ENCODE results near the gene LRRFIP1. TPM values are rescaled to one million over a fixed set of nuclear protein-coding genes. Genes with fewer than 3 reads are reported as not detected.
A peak's percentile ranks its signal among the peaks of the same experiment; 100 is the strongest.
"Not testable (repeated sequence)": the region's sequence is repeated elsewhere in the genome, so short reads cannot be mapped to it uniquely, and the experiment has no call there.

LRRFIP1 gene
- total RNA-seq, 1 experiment from 2014 or later = 35.1 TPM

- DNase-seq (ENCODE audit: low read depth) = no peak
Observed at GRCh38 chr2:237782181-237782580, 154.8 kb downstream of the LRRFIP1 start.

DNA sequence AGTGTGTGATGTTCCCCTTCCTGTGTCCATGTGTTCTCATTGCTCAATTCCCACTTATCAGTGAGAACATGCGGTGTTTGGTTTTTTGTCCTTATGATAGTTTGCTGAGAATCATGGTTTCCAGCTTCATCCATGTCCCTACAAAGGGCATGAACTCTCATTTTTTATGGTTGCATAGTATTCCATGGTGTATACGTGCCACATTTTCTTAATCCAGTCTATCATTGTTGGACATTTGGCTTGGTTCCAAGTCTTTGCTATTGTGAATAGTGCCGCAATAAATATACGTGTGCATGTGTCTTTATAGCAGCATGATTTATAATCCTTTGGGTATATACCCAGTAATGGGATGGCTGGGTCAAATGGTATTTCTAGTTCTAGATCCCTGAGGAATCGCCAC is 156.3 kb downstream of the LRRFIP1 start:
- not testable (repeated sequence) for DNase-seq (ENCODE audit: low read depth)

DNA sequence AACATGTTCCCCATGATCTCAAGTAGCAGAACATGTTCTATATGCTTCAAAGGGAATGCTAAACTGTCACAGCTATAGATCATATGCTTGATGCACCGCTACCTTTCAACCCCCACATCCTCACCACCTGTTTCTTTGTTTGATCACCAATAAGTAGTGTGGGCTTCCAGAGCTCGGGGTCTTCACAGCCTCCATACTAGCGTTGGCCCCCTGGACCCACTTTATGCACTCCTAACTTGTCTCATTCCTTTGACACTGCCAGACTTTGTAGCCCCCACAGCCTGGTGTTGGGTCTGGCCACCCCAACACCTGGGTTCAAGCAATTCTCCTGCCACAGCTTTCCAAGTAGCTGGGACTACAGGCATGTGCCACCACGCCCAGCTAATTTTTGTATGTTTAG is 159.5 kb downstream of the LRRFIP1 start:
- no peak for DNase-seq (ENCODE audit: low read depth)

GRCh38 chr2:237790353-237790752 is 163.0 kb downstream of the LRRFIP1 start:
- peak; percentile 17 for DNase-seq (ENCODE audit: low read depth)

- no peak for DNase-seq (ENCODE audit: low read depth)
Observed at GRCh38 chr2:237791977-237792727, 164.8 kb downstream of the LRRFIP1 start.

DNA sequence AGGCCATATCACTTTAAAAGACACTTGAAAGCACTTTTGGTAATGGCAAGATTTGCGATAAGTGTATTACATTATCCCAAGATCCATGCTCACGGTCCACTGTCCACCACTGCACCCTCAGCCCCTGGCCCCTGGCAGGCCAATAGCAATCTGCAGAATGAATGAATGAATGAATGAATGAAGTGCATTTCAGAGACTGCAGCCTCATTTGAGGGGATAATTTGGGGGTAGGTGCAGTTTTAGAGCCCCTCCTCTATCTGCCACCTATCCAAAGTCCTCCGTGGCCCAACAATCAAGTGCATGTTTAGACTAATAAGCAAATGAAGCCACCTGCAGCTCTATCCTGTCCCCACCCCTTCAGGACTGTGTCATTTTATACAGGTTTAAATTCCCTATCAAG is 169.9 kb downstream of the LRRFIP1 start:
- DNase-seq (ENCODE audit: low read depth) = no peak

- no peak for DNase-seq (ENCODE audit: low read depth)
Observed at GRCh38 chr2:237798236-237799059, 171.1 kb downstream of the LRRFIP1 start, which contains the start of gene RBM44. TSS of gene RBM44 (plus strand) at chr2:237798779. CDS start at chr2:237813610, 14,831 bp downstream.

GRCh38 chr2:237799060-237799428 is 171.7 kb downstream of the LRRFIP1 start:
- DNase-seq (ENCODE audit: low read depth) = no peak

DNA sequence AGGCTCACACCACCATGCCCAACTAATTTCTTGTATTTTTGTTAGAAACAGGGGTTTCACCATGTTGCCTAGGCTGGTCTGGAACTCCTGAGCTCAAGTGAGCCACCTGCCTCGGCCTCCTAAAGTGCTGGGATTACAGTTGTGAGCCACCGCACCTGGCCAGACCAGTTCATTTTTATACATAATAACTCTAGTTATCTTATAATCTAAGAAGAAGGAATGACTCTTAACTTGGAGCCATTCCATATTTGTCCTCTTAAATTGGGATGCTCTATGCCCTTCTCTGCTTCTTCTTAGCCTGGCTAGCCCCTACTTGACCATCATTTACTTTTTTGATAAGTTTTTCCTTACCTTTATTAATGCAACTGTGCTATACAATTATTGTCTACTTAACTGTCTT is 174.1 kb downstream of the LRRFIP1 start:
- DNase-seq (ENCODE audit: low read depth) = no peak

DNA sequence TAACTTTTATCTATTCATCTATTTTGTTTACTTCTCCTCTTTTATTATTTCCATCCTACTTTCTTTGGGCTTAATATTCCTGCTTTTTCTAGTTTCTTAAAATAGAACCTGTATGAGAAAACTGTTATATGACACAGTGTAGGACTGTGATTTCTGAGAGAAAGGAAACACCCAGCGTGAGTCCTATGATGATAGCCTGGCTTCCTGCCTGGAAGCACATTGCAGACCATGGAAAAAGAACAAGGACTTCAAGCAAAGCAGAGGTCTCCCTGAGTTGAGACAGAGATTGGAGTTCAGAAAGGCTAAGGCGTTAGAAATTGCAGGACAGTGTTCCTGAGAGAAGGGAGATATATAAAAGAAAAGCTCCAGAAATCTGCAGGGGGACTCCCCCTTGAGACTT is 178.9 kb downstream of the LRRFIP1 start:
- DNase-seq (ENCODE audit: low read depth) = no peak

DNA sequence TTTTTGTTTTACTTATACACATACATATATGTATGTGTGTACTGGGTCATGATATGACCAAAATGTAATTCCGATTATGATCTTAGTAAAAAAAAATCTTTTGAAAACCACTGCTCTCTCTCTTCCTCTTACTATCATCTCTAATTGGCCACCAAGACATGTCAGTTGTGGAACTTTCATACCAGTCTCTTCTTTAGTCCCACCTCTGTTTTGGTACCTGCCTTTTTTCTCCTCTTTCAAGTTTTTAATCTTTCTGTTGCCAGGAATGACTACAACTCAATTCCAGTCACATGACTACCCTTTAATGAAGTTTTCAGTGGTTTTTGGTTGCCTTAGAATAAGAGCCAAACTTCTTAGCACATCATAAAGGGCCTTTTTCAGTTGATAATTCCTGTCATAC is 188.2 kb downstream of the LRRFIP1 start:
- DNase-seq (ENCODE audit: low read depth) = no peak

GRCh38 chr2:237816531-237816930 is 189.1 kb downstream of the LRRFIP1 start:
- DNase-seq (ENCODE audit: low read depth) = no peak

DNA sequence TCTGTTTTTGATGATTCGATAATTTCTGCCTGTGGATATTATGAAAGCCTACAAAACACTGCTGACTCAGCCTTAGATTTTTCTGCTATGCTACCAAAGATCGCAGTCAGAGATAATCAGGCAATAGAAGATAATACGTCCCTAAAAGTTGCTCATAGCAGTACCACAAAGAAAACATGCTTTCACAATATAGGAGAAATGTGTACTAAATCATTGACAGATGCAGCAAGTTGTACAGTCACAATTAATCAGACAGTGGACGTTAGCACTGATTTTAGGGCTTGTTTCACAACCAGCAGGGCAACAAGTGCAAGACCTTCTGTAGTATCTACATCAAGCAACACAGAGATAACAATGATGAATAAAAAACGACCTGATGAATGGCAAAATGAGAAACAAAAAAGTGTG is 190.7 kb downstream of the LRRFIP1 start:
- DNase-seq (ENCODE audit: low read depth) = peak; percentile 2

- no peak for DNase-seq (ENCODE audit: low read depth)
Observed at GRCh38 chr2:237819231-237819630, 191.8 kb downstream of the LRRFIP1 start.

GRCh38 chr2:237820421-237820820 is 193.0 kb downstream of the LRRFIP1 start:
- DNase-seq (ENCODE audit: low read depth) = no peak

GRCh38 chr2:237823544-237823943 is 196.2 kb downstream of the LRRFIP1 start:
- no peak for DNase-seq (ENCODE audit: low read depth)

DNA sequence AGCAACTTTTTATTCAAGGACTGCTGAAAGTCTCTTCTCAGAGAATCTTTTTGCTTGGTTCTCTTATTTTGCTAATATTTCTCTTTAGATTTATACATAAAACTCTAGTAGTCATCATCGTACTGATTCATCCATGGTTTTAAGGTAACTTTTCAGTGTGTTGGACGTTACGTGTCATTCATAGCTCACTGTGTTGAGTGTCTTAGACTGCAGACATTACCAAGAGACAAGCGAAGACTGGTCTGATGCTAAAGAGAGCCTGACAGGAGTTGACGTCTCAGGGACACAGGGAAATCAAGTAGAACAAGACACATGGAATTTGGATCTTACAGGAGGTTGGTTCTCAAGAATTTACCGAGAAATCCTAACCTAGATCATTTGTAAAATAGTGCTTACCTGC is 196.7 kb downstream of the LRRFIP1 start:
- DNase-seq (ENCODE audit: low read depth) = no peak

- no peak for DNase-seq (ENCODE audit: low read depth)
Observed at GRCh38 chr2:237827421-237827987, 200.1 kb downstream of the LRRFIP1 start.
